Coronary artery (tissue), 2 donors: ENCODE data around the gene FYCO1.

Experiments used
- DNase-seq: peaks from one replicate; pipeline ENCODE4 v3.0.0-alpha.2; 2017; ENCODE audit warnings: low spot score
- H3K27ac ChIP-seq, 2 donors: fragments of 200-600 bp; sonication (generic); one replicate each; pipeline ENCODE4 v1.5.1; 2016 to 2019
- H3K4me3 ChIP-seq: fragments of 200-600 bp; sonication (generic); 2 replicates; pipeline ENCODE4 v1.5.1; 2016; ENCODE audit warnings: mild to moderate bottlenecking, moderate library complexity
- CTCF ChIP-seq: fragments of 200-600 bp; sonication (generic); IDR thresholded peaks from one replicate; pipeline ENCODE4 v1.5.1; 2019; ENCODE audit warnings: antibody characterized with exemption

Gene FYCO1

GRCh38 chr3:45915518-45916231, 79.9 kb downstream of the FYCO1 start:
- H3K27ac ChIP-seq = no peak overlapping the region
- TF ChIP-seq CTCF = no peak
- no peak for DNase-seq
- H3K4me3 ChIP-seq = no peak overlapping the region

DNA sequence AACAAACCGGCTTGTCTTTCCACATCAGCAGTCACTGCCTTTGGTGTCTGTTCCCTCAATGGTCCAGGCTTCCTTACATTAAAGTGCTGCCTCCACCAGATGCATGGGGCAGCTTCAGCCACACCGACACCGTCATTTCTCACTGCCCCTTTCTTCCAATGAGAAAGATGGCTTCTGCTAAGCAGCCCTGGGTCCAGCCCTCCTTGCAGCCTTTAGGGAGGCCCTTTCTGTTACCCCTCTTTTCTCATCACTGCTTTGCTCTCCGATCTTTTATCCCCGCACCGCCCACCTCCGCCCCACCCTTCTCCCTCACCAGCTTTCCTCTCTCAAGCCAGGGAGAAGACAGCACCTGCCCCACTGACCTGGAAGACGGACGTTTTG, 80.6 kb downstream of the FYCO1 start:
- Histone ChIP-seq H3K27ac (no peak overlapping the region), H3K4me3 (no peak overlapping the region)
- no peak for TF ChIP-seq CTCF
- DNase-seq = no peak

- no peak for DNase-seq
- no peak overlapping the region for H3K27ac ChIP-seq
- H3K4me3 ChIP-seq = no peak overlapping the region
- TF ChIP-seq CTCF = no peak
Observed at GRCh38 chr3:45914362-45915058, 81.1 kb downstream of the FYCO1 start.

DNA sequence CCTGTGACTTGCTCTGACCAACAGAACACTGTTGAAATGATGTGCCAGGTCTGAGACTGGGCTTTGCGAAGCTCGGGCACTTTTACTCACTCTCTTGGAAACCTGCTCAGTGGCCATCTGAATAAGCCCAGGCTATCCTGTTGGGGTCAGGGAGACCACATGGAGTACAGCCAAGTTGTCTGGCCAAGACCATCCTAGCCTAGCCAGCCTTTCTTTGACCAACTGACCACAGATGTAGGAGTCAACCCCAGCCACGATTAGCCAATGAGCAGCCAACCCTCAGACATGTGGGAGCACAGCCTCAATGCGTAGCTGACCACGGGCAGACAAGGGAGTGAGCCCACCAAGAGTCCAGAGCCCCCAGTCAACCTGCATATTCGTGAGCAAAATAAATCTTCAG, 83.2 kb downstream of the FYCO1 start:
- Histone ChIP-seq H3K4me3 (no peak overlapping the region), H3K27ac (no peak overlapping the region)
- TF ChIP-seq CTCF = no peak
- no peak for DNase-seq

- Histone ChIP-seq H3K4me3 (no peak overlapping the region), H3K27ac (no peak overlapping the region)
- no peak for TF ChIP-seq CTCF
- DNase-seq = no peak
Observed at GRCh38 chr3:45911511-45912226, 84.0 kb downstream of the FYCO1 start.

- DNase-seq = no peak
- Histone ChIP-seq H3K4me3 (no peak overlapping the region), H3K27ac (no peak overlapping the region)
Observed at GRCh38 chr3:45910892-45911291, 84.7 kb downstream of the FYCO1 start.

More at GRCh38 chr3:45910892-45911291, 84.7 kb downstream of the FYCO1 start:
- TF ChIP-seq CTCF = no peak
